ENCODE results near the gene ALDOC.
"Not testable (repeated sequence)": the region's sequence is repeated elsewhere in the genome, so short reads cannot be mapped to it uniquely, and the experiment has no call there.

ALDOC gene

GRCh38 chr17:28582513-28582912 lies 5.8 kb upstream of the ALDOC start:
- no peak for DNase-seq (ENCODE audit: low spot score)

GRCh38 chr17:28580959-28581358 lies 4.3 kb upstream of the ALDOC start:
- DNase-seq (ENCODE audit: low spot score): no peak

- no peak for DNase-seq (ENCODE audit: low spot score)
Measured at GRCh38 chr17:28579526-28579925, 2.8 kb upstream of the ALDOC start.

- no peak for DNase-seq (ENCODE audit: low spot score)
Measured at GRCh38 chr17:28578246-28579195, 1.8 kb upstream of the ALDOC start.

GRCh38 chr17:28577466-28577824 lies 750 bp upstream of the ALDOC start:
- no peak for DNase-seq (ENCODE audit: low spot score)

- not testable (repeated sequence) for DNase-seq (ENCODE audit: low spot score)
Measured at GRCh38 chr17:28576016-28576415, 679 bp downstream of the ALDOC start.

- peak; percentile 68 for DNase-seq (ENCODE audit: low spot score)
Measured at GRCh38 chr17:28575126-28575795, 1.4 kb downstream of the ALDOC start.

- DNase-seq (ENCODE audit: low spot score): no peak
Measured at GRCh38 chr17:28574526-28574925, 2.2 kb downstream of the ALDOC start.

GRCh38 chr17:28573966-28574480 lies 2.7 kb downstream of the ALDOC start:
- no peak for DNase-seq (ENCODE audit: low spot score)

- no peak for DNase-seq (ENCODE audit: low spot score)
Measured at GRCh38 chr17:28573521-28573920, 3.2 kb downstream of the ALDOC start.

GRCh38 chr17:28573040-28573380 lies 3.7 kb downstream of the ALDOC start:
- DNase-seq (ENCODE audit: low spot score): no peak

GRCh38 chr17:28572259-28573039 lies 4.2 kb downstream of the ALDOC start:
- DNase-seq (ENCODE audit: low spot score): no peak

GRCh38 chr17:28571361-28572122 lies 5.2 kb downstream of the ALDOC start, which contains the start of gene PIGS:
Gene PIGS (minus strand): TSS chr17:28571524. CDS start chr17:28571496, 28 bp downstream.
- DNase-seq (ENCODE audit: low spot score): peak; percentile 91

- DNase-seq (ENCODE audit: low spot score): peak; percentile 45
Measured at GRCh38 chr17:28570716-28571360, 5.9 kb downstream of the ALDOC start.

- no peak for DNase-seq (ENCODE audit: low spot score)
Measured at GRCh38 chr17:28569446-28569845, 7.2 kb downstream of the ALDOC start.

- peak; percentile 44 for DNase-seq (ENCODE audit: low spot score)
Measured at GRCh38 chr17:28567604-28568003, 9.1 kb downstream of the ALDOC start.

GRCh38 chr17:28563475-28563874 lies 13.2 kb downstream of the ALDOC start:
- DNase-seq (ENCODE audit: low spot score): no peak

GRCh38 chr17:28555022-28555421 lies 21.7 kb downstream of the ALDOC start:
- no peak for DNase-seq (ENCODE audit: low spot score)

- DNase-seq (ENCODE audit: low spot score): no peak
Measured at GRCh38 chr17:28554565-28554964, 22.1 kb downstream of the ALDOC start.

- no peak for DNase-seq (ENCODE audit: low spot score)
Measured at GRCh38 chr17:28553000-28553505, 23.6 kb downstream of the ALDOC start.

Measured in pons (tissue), 1 donor.